Mammary epithelial cell (primary cell): ENCODE measurements around the gene CLEC2B.

ENCODE experiments used
- CTCF ChIP-seq, 2 donors: IDR thresholded peaks in 1 of 2; conservative IDR thresholded peaks in 1 of 2; 2 replicates each; pipeline ENCODE4 v1.5.1; 2011 to 2012; ENCODE audit warnings: inconsistent platforms in 2 of 2, low read length in 2 of 2, mild to moderate bottlenecking in 2 of 2, control low read depth in 1 of 2, low read depth in 1 of 2; ENCODE audit not compliant: insufficient read depth in 1 of 2; ENCODE audit errors: extremely low read depth in 1 of 2
- EZH2 ChIP-seq: IDR thresholded peaks from 2 replicates; pipeline ENCODE4 v1.6.1; 2012; ENCODE audit warnings: low read length, inconsistent platforms, borderline replicate concordance

DNA sequence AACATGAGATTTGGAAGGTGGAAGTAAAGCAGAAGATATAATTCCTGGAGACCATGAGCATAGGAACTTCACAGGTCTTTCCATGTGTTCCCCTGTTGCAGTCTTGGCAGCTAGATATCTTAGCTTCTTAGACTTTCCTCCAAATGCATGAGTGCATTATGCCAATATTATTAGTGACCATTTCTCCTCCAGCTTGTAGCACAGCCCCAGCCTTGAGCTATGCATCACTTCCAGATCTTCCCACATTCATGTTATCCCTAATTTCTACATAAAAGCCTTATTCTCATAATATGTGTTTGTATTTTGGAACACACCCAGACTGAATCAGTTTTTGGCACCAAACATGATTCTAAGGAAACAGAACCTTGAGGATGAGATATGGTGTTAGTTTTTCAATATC lies 11.0 kb downstream of the CLEC2B start:
- TF ChIP-seq CTCF (conservative IDR thresholded peaks at IDR 0.05 in 1 of 2, IDR thresholded peaks at IDR 0.05 in 1 of 2; ENCODE audit: extremely low read depth in 1 of 2, insufficient read depth in 1 of 2, low read depth in 1 of 2, low read length in 2 of 2) (no peak), EZH2 (no peak)
